Skeletal muscle tissue (tissue), 4 donors: ENCODE measurements around the gene PIGBOS1. TPM values are rescaled to one million over a fixed set of nuclear protein-coding genes. Genes with fewer than 3 reads are reported as not detected.

Experiments used
- H3K27ac ChIP-seq: one replicate; pipeline ENCODE4 v1.7.0; 2013; ENCODE audit warnings: mild to moderate bottlenecking, low read depth, low read length, inconsistent platforms
- H3K27me3 ChIP-seq, 3 donors: one replicate each; pipeline ENCODE4 v1.7.0; 2013; ENCODE audit warnings: low read length in 3 of 3; ENCODE audit not compliant: control insufficient read depth in 3 of 3, insufficient read depth in 3 of 3
- H3K36me3 ChIP-seq, 3 donors: one replicate each; pipeline ENCODE4 v1.7.0; 2013; ENCODE audit warnings: low read length in 3 of 3; ENCODE audit not compliant: control insufficient read depth in 3 of 3, insufficient read depth in 3 of 3
- H3K4me1 ChIP-seq, 3 donors: one replicate each; pipeline ENCODE4 v1.7.0; 2013; ENCODE audit warnings: low read length in 3 of 3, mild to moderate bottlenecking in 3 of 3; ENCODE audit not compliant: control insufficient read depth in 3 of 3, insufficient read depth in 3 of 3
- H3K4me3 ChIP-seq, 3 donors: one replicate each; pipeline ENCODE4 v1.7.0; 2013; ENCODE audit warnings: low read length in 3 of 3
- H3K9ac ChIP-seq, 3 donors: one replicate each; pipeline ENCODE4 v1.7.0; 2013; ENCODE audit warnings: low read length in 3 of 3, mild to moderate bottlenecking in 3 of 3, moderate library complexity in 2 of 3, low read depth in 1 of 3
- H3K9me3 ChIP-seq, 3 donors: one replicate each; pipeline ENCODE4 v1.7.0; 2013; ENCODE audit warnings: low read length in 3 of 3; ENCODE audit not compliant: control insufficient read depth in 3 of 3
- total RNA-seq: library from RNA; depleted of rRNA; stranded (reverse); fragments of >200 nt; gene quantifications from one replicate; pipeline ENCODE4 v1.2.3, GENCODE V29; 2014
- donor health status: Osteomylitis.

PIGBOS1 gene
- total RNA-seq = 6.8 TPM

- peak within 1 kb of the TSS; percentile 89 to 97 (median 95) for H3K4me3 ChIP-seq
- peaks cover 0 to 2% (median 0%) of the 10 kb centered on the region in 3 donors for H3K36me3 ChIP-seq
- H3K9ac ChIP-seq = peak within 1 kb of the TSS; percentile 89 to 98 (median 97)
- peak within 1 kb of the TSS; percentile 85 for H3K27ac ChIP-seq
- H3K4me1 ChIP-seq = peaks cover 0 to 8% (median 5%) of the 10 kb centered on the region in 3 donors
- no peaks in the 10 kb centered on the region for H3K9me3 ChIP-seq
- H3K27me3 ChIP-seq = no peaks in the 10 kb centered on the region
Measured at GRCh38 chr15:55318588-55319494, at the start of gene PIGBOS1, which contains the start of gene PIGB. Gene PIGBOS1 (minus strand): TSS chr15:55319123. CDS start chr15:55317792, 1,331 bp downstream. Gene PIGB (plus strand): TSS chr15:55319222. CDS start chr15:55319251, 29 bp downstream.

- H3K4me3 ChIP-seq = no peak overlapping the region
- no peaks in the 10 kb centered on the region for H3K27me3 ChIP-seq
- no peak overlapping the region for H3K9ac ChIP-seq
- peaks cover 0 to 37% (median 22%) of the 10 kb centered on the region in 3 donors for H3K36me3 ChIP-seq
- H3K4me1 ChIP-seq = no peaks in the 10 kb centered on the region
- H3K9me3 ChIP-seq = no peaks in the 10 kb centered on the region
- no peak overlapping the region for H3K27ac ChIP-seq
Measured at GRCh38 chr15:55366981-55367380, 48.1 kb upstream of the PIGBOS1 start.

GRCh38 chr15:55362641-55363040, 43.7 kb upstream of the PIGBOS1 start:
- H3K36me3 ChIP-seq = peaks cover 0 to 31% (median 14%) of the 10 kb centered on the region in 3 donors
- H3K27ac ChIP-seq = no peak overlapping the region
- no peak overlapping the region for H3K9ac ChIP-seq
- H3K9me3 ChIP-seq = no peaks in the 10 kb centered on the region
- H3K4me3 ChIP-seq = no peak overlapping the region
- H3K4me1 ChIP-seq = no peaks in the 10 kb centered on the region
- no peaks in the 10 kb centered on the region for H3K27me3 ChIP-seq

- Histone ChIP-seq H3K27me3 (no peaks in the 10 kb centered on the region), H3K9me3 (no peaks in the 10 kb centered on the region), H3K36me3 (peaks cover 0 to 35% (median 24%) of the 10 kb centered on the region in 3 donors), H3K27ac (no peak overlapping the region), H3K9ac (no peak overlapping the region), H3K4me3 (no peak overlapping the region), H3K4me1 (no peaks in the 10 kb centered on the region)
Measured at GRCh38 chr15:55361048-55361447, 42.1 kb upstream of the PIGBOS1 start.

GRCh38 chr15:55360256-55360655, 41.3 kb upstream of the PIGBOS1 start:
- no peaks in the 10 kb centered on the region for H3K4me1 ChIP-seq
- no peak overlapping the region for H3K9ac ChIP-seq
- H3K27ac ChIP-seq = no peak overlapping the region
- no peaks in the 10 kb centered on the region for H3K27me3 ChIP-seq
- no peak overlapping the region for H3K4me3 ChIP-seq
- no peaks in the 10 kb centered on the region for H3K9me3 ChIP-seq
- peaks cover 0 to 35% (median 29%) of the 10 kb centered on the region in 3 donors for H3K36me3 ChIP-seq

- H3K4me3 ChIP-seq = no peak overlapping the region
- no peaks in the 10 kb centered on the region for H3K4me1 ChIP-seq
- H3K9me3 ChIP-seq = no peaks in the 10 kb centered on the region
- no peaks in the 10 kb centered on the region for H3K27me3 ChIP-seq
- peaks cover 0 to 31% (median 22%) of the 10 kb centered on the region in 3 donors for H3K36me3 ChIP-seq
- H3K9ac ChIP-seq = no peak overlapping the region
- H3K27ac ChIP-seq = no peak overlapping the region
Measured at GRCh38 chr15:55358471-55358870, 39.5 kb upstream of the PIGBOS1 start.

GRCh38 chr15:55357774-55358173, 38.9 kb upstream of the PIGBOS1 start:
- no peaks in the 10 kb centered on the region for H3K9me3 ChIP-seq
- no peaks in the 10 kb centered on the region for H3K27me3 ChIP-seq
- no peak overlapping the region for H3K27ac ChIP-seq
- no peaks in the 10 kb centered on the region for H3K4me1 ChIP-seq
- no peak overlapping the region for H3K4me3 ChIP-seq
- peaks cover 0 to 31% (median 18%) of the 10 kb centered on the region in 3 donors for H3K36me3 ChIP-seq
- no peak overlapping the region for H3K9ac ChIP-seq

GRCh38 chr15:55356985-55357585, 38.2 kb upstream of the PIGBOS1 start:
- H3K27ac ChIP-seq = no peak overlapping the region
- H3K36me3 ChIP-seq = peaks cover 0 to 31% (median 13%) of the 10 kb centered on the region in 3 donors

GRCh38 chr15:55353025-55353424, 34.1 kb upstream of the PIGBOS1 start:
- Histone ChIP-seq H3K4me3 (no peak overlapping the region), H3K9ac (no peak overlapping the region), H3K4me1 (no peaks in the 10 kb centered on the region), H3K27ac (no peak overlapping the region), H3K36me3 (peaks cover 3 to 27% (median 5%) of the 10 kb centered on the region in 3 donors), H3K27me3 (no peaks in the 10 kb centered on the region), H3K9me3 (no peaks in the 10 kb centered on the region)

More at GRCh38 chr15:55356985-55357585, 38.2 kb upstream of the PIGBOS1 start:
- H3K9me3 ChIP-seq = no peaks in the 10 kb centered on the region
- no peak overlapping the region for H3K9ac ChIP-seq
- no peak overlapping the region for H3K4me3 ChIP-seq
- H3K27me3 ChIP-seq = no peaks in the 10 kb centered on the region
- H3K4me1 ChIP-seq = no peaks in the 10 kb centered on the region

GRCh38 chr15:55349282-55349681, 30.4 kb upstream of the PIGBOS1 start:
- peaks cover 3 to 9% (median 4%) of the 10 kb centered on the region in 3 donors for H3K36me3 ChIP-seq
- H3K4me3 ChIP-seq = no peak overlapping the region
- H3K27me3 ChIP-seq = no peaks in the 10 kb centered on the region
- H3K9me3 ChIP-seq = no peaks in the 10 kb centered on the region
- H3K27ac ChIP-seq = no peak overlapping the region
- no peaks in the 10 kb centered on the region for H3K4me1 ChIP-seq
- no peak overlapping the region for H3K9ac ChIP-seq
